SK-N-SH treated with all-trans-retinoic acid at 6 μM for 48 hours (cell line): Measurements from ENCODE around the gene TESPA1.

Experiments used
- ARNTL ChIP-seq: fragments of 450-650 bp; formaldehyde crosslinking; IDR thresholded peaks from 2 replicates; pipeline ENCODE4 v1.5.0; 2020; ENCODE audit warnings: low read depth, mild to moderate bottlenecking, moderate library complexity, borderline replicate concordance
- BACH2 ChIP-seq: fragments of 250-450 bp; sonication (Bioruptor Pico); IDR thresholded peaks from 2 replicates; pipeline ENCODE4 v1.9.0; 2021; ENCODE audit warnings: mild to moderate bottlenecking, borderline replicate concordance
- CREB5 ChIP-seq: fragments of 250-450 bp; sonication (Bioruptor Pico); IDR thresholded peaks from 2 replicates; pipeline ENCODE4 v1.5.1; 2020; ENCODE audit warnings: low read depth, mild to moderate bottlenecking, moderate library complexity
- CSRNP3 ChIP-seq: fragments of 250-450 bp; sonication (Bioruptor Pico); IDR thresholded peaks from 2 replicates; pipeline ENCODE4 v1.5.1; 2021; ENCODE audit warnings: mild to moderate bottlenecking, moderate library complexity
- ESRRG ChIP-seq: fragments of 250-450 bp; sonication (Bioruptor Pico); IDR thresholded peaks from 2 replicates; pipeline ENCODE4 v1.6.1; 2021; ENCODE audit warnings: mild to moderate bottlenecking
- GLIS3 ChIP-seq: fragments of 250-450 bp; sonication (Bioruptor Pico); IDR thresholded peaks from 2 replicates; pipeline ENCODE4 v1.5.0; 2020; ENCODE audit warnings: mild to moderate bottlenecking, moderate library complexity
- PPARA ChIP-seq: fragments of 250-450 bp; sonication (Bioruptor Pico); IDR thresholded peaks from 2 replicates; pipeline ENCODE4 v1.5.0; 2020; ENCODE audit warnings: mild to moderate bottlenecking, borderline replicate concordance
- RARB ChIP-seq: fragments of 250-450 bp; sonication (Bioruptor Pico); IDR thresholded peaks from 2 replicates; pipeline ENCODE4 v1.8.0; 2021; ENCODE audit warnings: mild to moderate bottlenecking, moderate library complexity
- SNAI2 ChIP-seq: fragments of 250-450 bp; sonication (Bioruptor Pico); IDR thresholded peaks from 2 replicates; pipeline ENCODE4 v1.5.0; 2020; ENCODE audit warnings: mild to moderate bottlenecking, moderate library complexity
- TCF4 ChIP-seq: fragments of 250-450 bp; sonication (Bioruptor Pico); IDR thresholded peaks from 2 replicates; pipeline ENCODE4 v1.8.0; 2021; ENCODE audit warnings: mild to moderate bottlenecking, moderate library complexity, borderline replicate concordance
- ZFP3 ChIP-seq: fragments of 250-450 bp; sonication (Bioruptor Pico); IDR thresholded peaks from 2 replicates; pipeline ENCODE4 v1.5.0; 2020; ENCODE audit warnings: mild to moderate bottlenecking, moderate library complexity
- ZNF70 ChIP-seq: fragments of 450-650 bp; formaldehyde crosslinking; IDR thresholded peaks from 2 replicates; pipeline ENCODE4 v1.5.0; 2020; ENCODE audit warnings: mild to moderate bottlenecking, moderate library complexity
- ZNF8 ChIP-seq: fragments of 450-650 bp; formaldehyde crosslinking; IDR thresholded peaks from 2 replicates; pipeline ENCODE4 v1.5.0; 2020; ENCODE audit warnings: mild to moderate bottlenecking, moderate library complexity
- TF ChIP-seq, protein P1 (sequence below): fragments of 250-450 bp; sonication (Bioruptor Pico); IDR thresholded peaks from 2 replicates; pipeline ENCODE4 v1.8.0; 2020; ENCODE audit warnings: mild to moderate bottlenecking, moderate library complexity, borderline replicate concordance

DNA sequence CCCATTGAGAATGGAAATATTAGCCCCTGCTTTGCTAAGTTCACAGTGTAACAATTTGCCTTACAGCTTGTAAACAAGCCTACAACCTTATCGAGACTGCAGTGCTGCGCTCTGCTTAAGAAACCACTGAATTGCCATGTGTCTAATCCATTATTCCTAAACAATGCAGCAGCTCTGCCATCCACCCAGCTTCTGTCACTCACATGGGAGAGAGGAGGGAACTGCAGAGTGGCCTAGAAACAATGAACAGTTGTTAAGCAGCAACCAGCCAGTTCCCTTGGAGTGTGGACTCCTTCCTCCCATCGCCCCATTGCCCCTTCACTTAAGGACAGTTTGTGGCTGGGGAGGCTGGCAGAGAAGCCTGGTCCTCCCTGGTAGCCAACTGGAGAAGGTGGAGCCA is 42.9 kb downstream of the TESPA1 start:
- TF ChIP-seq ZNF70 (CRISPR knock-in tag) (no peak), ZFP3 (CRISPR knock-in tag) (no peak), CREB5 (CRISPR knock-in tag) (no peak), ZNF8 (CRISPR knock-in tag) (no peak), BACH2 (no peak), RARB (CRISPR knock-in tag) (no peak), PPARA (no peak), ARNTL (CRISPR knock-in tag) (no peak), ESRRG (CRISPR knock-in tag) (no peak), TCF4 (CRISPR knock-in tag) (no peak), GLIS3 (CRISPR knock-in tag) (no peak), SNAI2 (CRISPR knock-in tag) (no peak), CSRNP3 (CRISPR knock-in tag) (no peak)
- TF ChIP-seq, protein P1, sequence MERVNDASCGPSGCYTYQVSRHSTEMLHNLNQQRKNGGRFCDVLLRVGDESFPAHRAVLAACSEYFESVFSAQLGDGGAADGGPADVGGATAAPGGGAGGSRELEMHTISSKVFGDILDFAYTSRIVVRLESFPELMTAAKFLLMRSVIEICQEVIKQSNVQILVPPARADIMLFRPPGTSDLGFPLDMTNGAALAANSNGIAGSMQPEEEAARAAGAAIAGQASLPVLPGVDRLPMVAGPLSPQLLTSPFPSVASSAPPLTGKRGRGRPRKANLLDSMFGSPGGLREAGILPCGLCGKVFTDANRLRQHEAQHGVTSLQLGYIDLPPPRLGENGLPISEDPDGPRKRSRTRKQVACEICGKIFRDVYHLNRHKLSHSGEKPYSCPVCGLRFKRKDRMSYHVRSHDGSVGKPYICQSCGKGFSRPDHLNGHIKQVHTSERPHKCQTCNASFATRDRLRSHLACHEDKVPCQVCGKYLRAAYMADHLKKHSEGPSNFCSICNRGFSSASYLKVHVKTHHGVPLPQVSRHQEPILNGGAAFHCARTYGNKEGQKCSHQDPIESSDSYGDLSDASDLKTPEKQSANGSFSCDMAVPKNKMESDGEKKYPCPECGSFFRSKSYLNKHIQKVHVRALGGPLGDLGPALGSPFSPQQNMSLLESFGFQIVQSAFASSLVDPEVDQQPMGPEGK (CRISPR knock-in tag), result no peak
